ENCODE results near the gene L3MBTL4.
"Not testable (repeated sequence)": the region's sequence is repeated elsewhere in the genome, so short reads cannot be mapped to it uniquely, and the experiment has no call there.

Gene L3MBTL4

DNA sequence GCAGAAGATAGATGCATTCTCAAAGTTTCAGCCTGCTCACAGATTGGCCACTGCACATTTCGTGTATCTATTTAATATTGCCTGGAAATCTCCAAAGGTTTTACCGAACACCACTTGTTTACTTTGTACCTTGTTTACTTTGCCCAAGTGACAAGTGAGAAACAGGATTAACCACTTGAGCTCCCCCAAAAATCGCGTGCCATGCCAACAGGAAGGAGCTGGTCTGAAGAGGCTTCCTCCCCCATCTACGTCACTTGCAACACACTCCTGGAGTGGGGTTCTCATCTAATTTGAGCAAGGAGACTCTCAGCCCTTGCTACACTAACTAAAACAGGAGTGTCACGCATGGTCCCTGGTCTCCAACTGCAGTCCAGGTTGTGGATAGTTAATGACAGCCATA is 306.9 kb downstream of the L3MBTL4 start:
- no peak for DNase-seq (ENCODE audit: low read depth)

GRCh38 chr18:6106091-6106685 is 308.5 kb downstream of the L3MBTL4 start:
- no peak for DNase-seq (ENCODE audit: low read depth)

DNA sequence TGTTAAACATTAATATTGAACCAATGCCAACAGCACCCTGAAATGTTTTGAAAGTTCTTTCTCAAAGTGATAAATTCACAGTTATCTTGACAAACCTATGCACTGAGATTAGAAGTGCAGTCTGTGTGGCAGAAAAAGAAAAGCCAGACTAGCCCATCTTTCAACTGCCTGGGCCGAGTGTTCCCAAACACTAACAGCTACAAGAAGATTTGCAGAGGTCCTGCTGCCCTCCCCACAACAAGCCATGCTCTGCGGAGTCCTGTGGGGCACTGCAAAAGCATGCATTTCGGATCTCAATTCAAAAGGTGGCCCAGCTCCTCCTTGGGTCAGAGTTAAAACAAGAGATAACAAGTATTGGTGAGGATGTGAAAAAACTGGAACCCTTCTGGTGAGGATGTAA is 311.0 kb downstream of the L3MBTL4 start:
- DNase-seq (ENCODE audit: low read depth) = no peak

- no peak for DNase-seq (ENCODE audit: low read depth)
These were observed 318.0 kb downstream of the L3MBTL4 start for GRCh38 chr18:6096730-6097129.

DNA sequence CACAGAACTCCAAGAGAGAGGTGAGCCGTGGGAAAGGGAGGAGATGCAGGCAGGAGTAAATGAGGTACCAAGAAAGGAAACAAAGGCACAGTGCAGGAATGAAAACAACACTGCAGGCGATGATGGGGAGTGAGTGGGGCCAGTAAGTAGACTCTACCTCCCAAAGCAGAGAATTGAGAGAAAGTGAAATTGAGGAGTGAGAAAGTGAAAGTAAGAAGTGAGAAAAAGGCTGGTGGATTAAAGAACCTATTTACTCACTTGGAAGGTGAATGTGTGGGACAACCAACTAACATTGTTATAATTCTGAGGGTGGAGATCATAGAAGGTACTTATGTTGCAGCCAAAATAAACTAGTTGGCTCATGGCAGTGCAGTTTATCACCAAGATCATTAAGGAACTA is 326.3 kb downstream of the L3MBTL4 start:
- DNase-seq (ENCODE audit: low read depth) = no peak

- DNase-seq (ENCODE audit: low read depth) = no peak
These were observed 328.0 kb downstream of the L3MBTL4 start for GRCh38 chr18:6086731-6087130.

- DNase-seq (ENCODE audit: low read depth) = no peak
These were observed 335.3 kb downstream of the L3MBTL4 start for GRCh38 chr18:6079406-6079805.

DNA sequence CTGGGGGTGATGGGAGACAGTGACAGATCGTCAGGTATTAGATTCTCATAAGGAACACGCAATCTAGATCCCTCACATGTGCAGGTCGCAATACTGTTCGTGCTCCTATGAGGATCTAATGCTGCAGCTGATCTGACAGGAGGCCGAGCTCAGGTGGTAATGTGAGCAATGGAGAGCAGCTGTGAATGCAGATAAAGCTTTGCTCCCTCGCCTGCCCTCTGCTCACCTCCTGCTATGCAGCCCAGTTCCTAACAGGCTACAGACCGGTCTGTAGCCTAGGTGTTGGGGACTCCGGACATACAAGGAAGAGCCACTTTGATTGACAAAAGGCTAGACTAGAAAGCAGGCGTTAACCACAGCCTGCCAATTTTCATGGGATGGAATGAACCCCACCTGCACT is 335.8 kb downstream of the L3MBTL4 start:
- no peak for DNase-seq (ENCODE audit: low read depth)

- not testable (repeated sequence) for DNase-seq (ENCODE audit: low read depth)
These were observed 342.3 kb downstream of the L3MBTL4 start for GRCh38 chr18:6072423-6072822.

DNA sequence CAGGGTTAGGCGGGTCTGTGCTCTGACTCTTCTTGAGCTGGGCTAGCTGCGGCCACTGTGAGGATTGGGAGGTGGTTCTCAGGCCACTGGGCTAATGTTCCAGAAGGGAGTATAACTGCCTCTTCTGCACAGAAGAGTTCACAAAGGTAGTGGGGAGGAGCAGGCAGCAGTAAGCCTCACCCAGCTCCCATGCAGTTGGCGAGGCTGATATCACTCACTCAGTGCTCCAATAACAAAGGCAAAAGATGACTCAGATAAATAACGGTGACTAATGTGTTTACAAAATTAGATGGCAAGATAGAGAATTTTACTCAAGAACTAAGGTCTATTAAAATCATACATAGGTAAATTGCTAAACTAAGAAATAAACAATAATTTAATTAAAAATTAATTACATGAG is 345.2 kb downstream of the L3MBTL4 start:
- no peak for DNase-seq (ENCODE audit: low read depth)

GRCh38 chr18:6069103-6069502 is 345.6 kb downstream of the L3MBTL4 start:
- DNase-seq (ENCODE audit: low read depth) = no peak

GRCh38 chr18:6060149-6060548 is 354.6 kb downstream of the L3MBTL4 start:
- no peak for DNase-seq (ENCODE audit: low read depth)

- DNase-seq (ENCODE audit: low read depth) = no peak
These were observed 355.2 kb downstream of the L3MBTL4 start for GRCh38 chr18:6059551-6059950.

DNA sequence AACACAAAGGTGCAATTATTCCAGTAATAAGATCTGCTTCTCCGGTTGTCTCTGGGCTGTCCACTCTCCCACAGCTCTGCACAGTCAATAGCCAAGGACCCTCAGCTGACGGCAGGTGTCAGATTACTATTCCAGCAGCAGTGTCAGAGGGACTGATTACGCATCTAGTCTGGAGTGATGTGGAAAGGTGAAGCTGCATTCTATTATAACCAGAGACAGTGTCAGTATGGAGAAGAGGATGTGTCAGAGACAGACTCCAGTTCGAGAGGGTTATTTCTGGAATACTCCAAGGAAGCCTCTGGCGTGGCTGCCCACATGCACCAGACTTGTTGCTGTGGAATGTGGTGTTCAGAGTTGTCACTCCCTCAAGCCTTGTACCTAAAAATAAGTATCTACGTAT is 355.8 kb downstream of the L3MBTL4 start:
- DNase-seq (ENCODE audit: low read depth) = peak; percentile 9

GRCh38 chr18:6057604-6058003 is 357.1 kb downstream of the L3MBTL4 start:
- DNase-seq (ENCODE audit: low read depth) = no peak

DNA sequence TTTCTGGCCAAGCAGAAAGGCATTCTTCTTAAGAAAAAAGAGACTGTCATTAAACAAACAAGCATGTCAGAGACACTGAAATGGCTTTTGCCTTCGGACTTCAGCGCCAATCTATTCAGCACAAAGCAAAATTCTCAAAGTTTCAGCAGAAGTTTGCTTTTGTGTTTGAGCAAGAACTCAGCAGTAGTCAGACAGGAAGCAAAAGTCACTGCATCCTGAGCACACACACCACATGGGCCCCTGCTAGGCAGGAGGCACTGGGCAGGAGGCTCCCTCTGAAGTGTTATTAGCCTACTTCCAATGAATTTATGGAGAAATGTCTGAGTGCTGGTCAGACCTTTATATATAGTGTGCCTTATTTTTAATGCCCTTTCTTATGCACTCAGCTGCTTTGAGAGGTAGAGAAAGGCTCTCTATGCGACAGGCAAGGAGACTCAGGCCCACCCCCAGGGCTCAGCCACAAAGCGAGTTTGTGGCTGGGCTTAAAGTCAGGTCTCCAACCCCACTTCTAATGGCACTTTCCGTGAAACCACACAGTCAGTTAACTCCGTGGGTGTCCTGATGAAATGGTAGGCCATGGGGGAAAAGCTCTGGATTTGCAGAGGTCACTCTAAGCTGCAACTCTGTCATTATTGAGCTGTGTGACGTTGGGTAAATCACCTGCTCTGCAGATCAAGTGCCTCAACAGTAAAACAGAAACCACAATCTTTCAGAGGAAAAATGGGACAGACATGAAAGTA is 358.4 kb downstream of the L3MBTL4 start:
- DNase-seq (ENCODE audit: low read depth) = peak; percentile 13

DNA sequence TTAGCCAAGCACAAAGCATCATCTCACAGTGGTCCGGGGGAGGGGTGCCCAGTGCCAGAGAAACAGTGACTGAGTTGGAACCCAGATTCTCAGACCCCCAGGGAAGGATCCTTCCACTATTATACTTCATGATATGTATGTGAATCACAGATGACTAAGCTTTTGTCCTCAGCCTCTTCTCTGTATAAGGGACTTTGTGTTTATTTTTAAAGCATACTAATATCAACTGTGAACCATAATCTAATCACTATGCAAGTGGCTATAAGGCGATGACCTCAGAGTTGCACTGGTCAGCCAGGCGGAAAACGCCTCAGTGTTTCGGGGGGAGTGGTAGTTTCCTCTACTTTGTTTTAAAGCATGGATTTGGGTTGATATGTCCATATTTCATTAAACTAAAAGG is 359.0 kb downstream of the L3MBTL4 start:
- peak; percentile 33 for DNase-seq (ENCODE audit: low read depth)

DNA sequence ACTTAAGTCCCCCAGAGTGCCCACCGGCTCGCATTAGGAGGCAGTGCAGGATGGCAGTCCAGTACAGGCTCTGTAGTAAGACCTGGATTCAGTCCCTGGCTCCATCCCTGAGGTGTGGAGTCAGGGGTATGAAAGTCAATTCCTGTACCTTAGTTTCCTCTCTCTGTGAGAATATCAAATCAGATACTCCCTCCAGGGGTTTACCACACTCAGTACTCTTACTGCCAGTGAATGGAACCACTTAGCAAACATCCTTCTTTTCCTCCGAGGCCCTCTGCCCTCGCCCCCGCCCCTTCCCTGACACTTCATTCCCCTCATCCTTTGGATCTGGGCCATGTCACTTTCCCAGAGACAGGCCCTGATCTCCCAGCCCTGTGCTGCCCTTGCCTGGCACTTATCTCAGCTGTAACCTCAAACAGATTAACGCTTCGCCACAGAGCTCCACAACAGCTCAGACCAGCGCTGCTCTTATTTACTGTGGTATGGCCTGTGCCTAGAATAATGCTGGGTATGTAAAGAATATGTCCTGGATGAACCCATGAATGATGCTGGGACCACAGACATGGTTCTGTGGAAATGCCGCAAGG is 360.4 kb downstream of the L3MBTL4 start:
- DNase-seq (ENCODE audit: low read depth) = no peak

GRCh38 chr18:6052449-6052913 is 362.2 kb downstream of the L3MBTL4 start:
- no peak for DNase-seq (ENCODE audit: low read depth)

- not testable (repeated sequence) for DNase-seq (ENCODE audit: low read depth)
These were observed 367.1 kb downstream of the L3MBTL4 start for GRCh38 chr18:6047596-6047995.

- DNase-seq (ENCODE audit: low read depth) = no peak
These were observed 369.9 kb downstream of the L3MBTL4 start for GRCh38 chr18:6044773-6045172.

DNA sequence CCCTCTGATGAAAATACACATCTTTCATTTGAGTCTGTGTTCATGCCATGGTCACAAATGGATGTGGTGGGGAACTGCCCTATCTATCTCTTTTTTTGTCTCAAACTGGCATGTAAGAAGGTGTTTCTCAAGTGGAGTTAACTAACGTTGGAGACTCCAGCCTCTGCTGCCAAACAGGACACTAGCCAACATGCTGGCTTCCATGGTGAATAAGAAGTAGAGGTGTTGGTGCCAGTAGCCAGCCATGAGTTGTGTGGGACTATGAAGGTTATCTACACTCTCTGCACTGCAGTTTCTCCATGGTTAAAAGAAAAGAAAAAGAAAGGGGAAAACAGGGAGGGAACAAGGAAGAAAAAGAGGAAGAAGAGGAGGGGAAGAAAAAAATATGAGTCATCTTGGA is 370.4 kb downstream of the L3MBTL4 start:
- DNase-seq (ENCODE audit: low read depth) = no peak

DNA sequence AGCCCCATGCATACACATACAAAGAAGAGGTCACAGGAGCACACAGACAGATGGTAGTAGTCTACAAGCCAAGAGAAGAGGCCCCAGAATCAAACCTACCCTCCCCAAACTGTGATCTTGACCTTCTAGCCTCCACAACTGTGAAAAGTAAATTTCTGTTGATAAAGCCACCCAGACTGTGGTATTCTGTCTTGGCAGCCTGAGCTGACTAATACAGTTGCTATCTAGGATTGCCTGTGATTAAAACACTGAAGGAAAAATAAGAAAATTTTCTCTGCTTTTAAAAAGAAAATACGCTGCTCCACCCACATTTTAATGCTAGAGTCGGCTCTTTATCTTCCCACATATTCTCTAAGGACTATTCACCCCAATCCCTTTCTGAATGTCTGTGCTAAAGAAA is 375.7 kb downstream of the L3MBTL4 start:
- DNase-seq (ENCODE audit: low read depth) = no peak
